ENCODE measurements around the gene RPL29. TPM values are rescaled to one million over a fixed set of nuclear protein-coding genes. Genes with fewer than 3 reads are reported as not detected.

Gene RPL29
- total RNA-seq, 2 experiments from 2014 or later = 1,199 to 1,266 TPM

- no peaks in the 10 kb centered on the region for H3K9me3 Mint-ChIP-seq (ENCODE audit: insufficient read depth)
- CTCF ChIA-PET = no interaction called here
- H3K4me1 Mint-ChIP-seq (ENCODE audit: low read depth) = peaks cover 13% of the 10 kb centered on the region
- DNase-seq (no peak), ATAC-seq (no peak)
- H3K27me3 Mint-ChIP-seq (ENCODE audit: low read depth) = peaks cover 40% of the 10 kb centered on the region
- POLR2A ChIA-PET = no interaction called here
- H3K36me3 Mint-ChIP-seq (ENCODE audit: low read depth) = no peaks in the 10 kb centered on the region
- H3K27ac Mint-ChIP-seq = no peak overlapping the region
- no peak overlapping the region for H3K4me3 Mint-ChIP-seq
Measured at GRCh38 chr3:51958603-51959521, 36.8 kb downstream of the RPL29 start.

DNA sequence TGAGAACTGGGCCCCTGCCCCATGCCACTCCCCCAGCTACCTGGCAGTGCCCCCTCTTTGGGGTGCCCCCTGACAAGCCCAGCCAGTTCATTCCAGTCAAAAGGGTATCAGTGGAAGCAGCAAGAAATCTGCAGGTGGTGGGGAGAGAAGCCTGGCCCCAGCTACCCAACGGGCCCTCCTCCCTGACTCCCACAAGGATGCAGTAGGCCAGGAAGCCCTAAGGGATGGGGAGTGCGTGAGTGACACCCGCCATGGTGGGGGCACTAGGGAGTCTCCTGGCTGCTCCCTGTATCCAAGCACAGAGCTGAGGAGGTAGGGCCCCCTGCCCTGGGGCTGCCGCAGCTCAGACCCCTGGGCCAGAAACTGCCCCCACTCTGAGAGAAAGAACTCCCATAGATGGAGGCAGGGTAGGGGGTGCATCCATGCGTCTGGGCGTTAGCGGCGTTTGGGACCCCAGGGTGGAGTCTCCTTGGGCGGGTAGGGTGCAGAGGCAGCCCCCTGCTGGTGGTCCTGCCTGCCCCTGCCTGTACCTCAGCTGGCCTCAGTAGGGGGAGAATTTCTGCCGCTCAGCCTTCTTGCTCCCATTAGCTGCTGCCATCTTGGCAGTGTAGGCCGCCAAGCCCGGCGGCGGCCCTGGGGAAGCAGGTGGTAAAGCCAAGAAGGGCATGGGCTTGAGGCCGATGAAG is 38.0 kb downstream of the RPL29 start:
- H3K4me3 Mint-ChIP-seq = no peak overlapping the region
- peaks cover 13% of the 10 kb centered on the region for H3K4me1 Mint-ChIP-seq (ENCODE audit: low read depth)
- POLR2A ChIA-PET = no interaction called here
- CTCF ChIA-PET = interaction anchor here (0.9 kb wide), 1 partner anchor 16 kb away, joined by 3 read pairs; the partner anchor contains the start of gene RRP9
- H3K9me3 Mint-ChIP-seq (ENCODE audit: insufficient read depth) = no peaks in the 10 kb centered on the region
- ATAC-seq (no peak), DNase-seq (no peak)
- H3K36me3 Mint-ChIP-seq (ENCODE audit: low read depth) = no peaks in the 10 kb centered on the region
- peaks cover 47% of the 10 kb centered on the region for H3K27me3 Mint-ChIP-seq (ENCODE audit: low read depth)
- no peak overlapping the region for H3K27ac Mint-ChIP-seq

- H3K27ac Mint-ChIP-seq = no peak overlapping the region
- no peaks in the 10 kb centered on the region for H3K36me3 Mint-ChIP-seq (ENCODE audit: low read depth)
- H3K4me3 Mint-ChIP-seq = no peak overlapping the region
- peak; percentile 38 for DNase-seq
- ATAC-seq = peak; percentile 70
- H3K4me1 Mint-ChIP-seq (ENCODE audit: low read depth) = peaks cover 13% of the 10 kb centered on the region
- ChIA-PET POLR2A (no interaction called here), CTCF (interaction anchor here (1.0 to 1.2 kb wide), 2 partner anchors 13 to 14 kb away, joined by 3 to 5 read pairs; partner anchors contain the start of gene RRP9)
- H3K27me3 Mint-ChIP-seq (ENCODE audit: low read depth) = peaks cover 43% of the 10 kb centered on the region
- no peaks in the 10 kb centered on the region for H3K9me3 Mint-ChIP-seq (ENCODE audit: insufficient read depth)
Measured at GRCh38 chr3:51955893-51956770, 39.6 kb downstream of the RPL29 start.

- Mint-ChIP-seq H3K4me3 (no peak within 1 kb of the TSS), H3K27ac (no peak within 1 kb of the TSS), H3K9me3 (ENCODE audit: insufficient read depth) (no peaks in the 10 kb centered on the region), H3K27me3 (ENCODE audit: low read depth) (peaks cover 43% of the 10 kb centered on the region), H3K36me3 (ENCODE audit: low read depth) (no peaks in the 10 kb centered on the region), H3K4me1 (ENCODE audit: low read depth) (peaks cover 13% of the 10 kb centered on the region)
- no peak for DNase-seq
- CTCF ChIA-PET = interaction anchor here (1.0 to 1.2 kb wide), 2 partner anchors 13 to 14 kb away, joined by 3 to 5 read pairs; partner anchors contain the start of gene RRP9
- POLR2A ChIA-PET = no interaction called here
- ATAC-seq = no peak
Measured at GRCh38 chr3:51955175-51955892, 40.4 kb downstream of the RPL29 start, which contains the start of gene GPR62. TSS of gene GPR62 (plus strand) at chr3:51955381. CDS start at chr3:51955653, 272 bp downstream.

DNA sequence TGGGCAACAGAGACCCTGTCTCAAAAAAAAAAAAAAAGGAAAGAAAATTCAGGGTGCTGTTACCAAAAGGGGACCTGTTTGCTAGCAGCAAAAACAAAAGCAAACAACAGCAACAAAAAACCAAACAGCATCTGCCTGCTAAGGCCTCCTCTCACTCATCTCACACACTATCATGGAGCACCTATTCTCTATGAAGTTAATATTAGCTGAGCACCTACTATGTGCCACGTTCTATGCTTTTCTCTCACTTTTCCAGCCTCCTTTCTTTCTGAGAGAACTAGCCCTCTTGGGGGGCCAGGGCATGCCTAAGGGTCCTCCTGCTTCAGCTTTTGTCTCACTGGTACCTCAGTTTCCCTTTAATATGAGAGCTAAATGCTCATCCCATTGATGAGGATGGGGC is 41.0 kb downstream of the RPL29 start:
- CTCF ChIA-PET = interaction anchor here (1.0 to 2.0 kb wide), 4 partner anchors 12 to 46 kb away, joined by 3 to 7 read pairs (median 4); partner anchors contain the start of gene RRP9
- POLR2A ChIA-PET = no interaction called here
- peaks cover 43% of the 10 kb centered on the region for H3K27me3 Mint-ChIP-seq (ENCODE audit: low read depth)
- no peak for DNase-seq
- H3K4me3 Mint-ChIP-seq = no peak overlapping the region
- no peak overlapping the region for H3K27ac Mint-ChIP-seq
- H3K9me3 Mint-ChIP-seq (ENCODE audit: insufficient read depth) = no peaks in the 10 kb centered on the region
- no peaks in the 10 kb centered on the region for H3K36me3 Mint-ChIP-seq (ENCODE audit: low read depth)
- H3K4me1 Mint-ChIP-seq (ENCODE audit: low read depth) = peaks cover 13% of the 10 kb centered on the region
- ATAC-seq = no peak

- Mint-ChIP-seq H3K27ac (no peak overlapping the region), H3K4me3 (no peak overlapping the region)
- POLR2A ChIA-PET = no interaction called here
Measured at GRCh38 chr3:51954105-51954504, 41.6 kb downstream of the RPL29 start.

GRCh38 chr3:51953445-51953844 is 42.2 kb downstream of the RPL29 start:
- ATAC-seq (no peak), DNase-seq (no peak)
- Mint-ChIP-seq H3K4me1 (ENCODE audit: low read depth) (peaks cover 13% of the 10 kb centered on the region), H3K27me3 (ENCODE audit: low read depth) (peaks cover 41% of the 10 kb centered on the region), H3K36me3 (ENCODE audit: low read depth) (no peaks in the 10 kb centered on the region), H3K9me3 (ENCODE audit: insufficient read depth) (no peaks in the 10 kb centered on the region), H3K4me3 (no peak overlapping the region), H3K27ac (no peak overlapping the region)
- POLR2A ChIA-PET = no interaction called here
- CTCF ChIA-PET = interaction anchor here (0.6 to 2.0 kb wide), 6 partner anchors 11 to 1221 kb away, joined by 3 to 7 read pairs (median 4); partner anchors contain the start of genes ABHD14B and RRP9

More at GRCh38 chr3:51954105-51954504, 41.6 kb downstream of the RPL29 start:
- Mint-ChIP-seq H3K36me3 (ENCODE audit: low read depth) (no peaks in the 10 kb centered on the region), H3K4me1 (ENCODE audit: low read depth) (peaks cover 13% of the 10 kb centered on the region), H3K27me3 (ENCODE audit: low read depth) (peaks cover 43% of the 10 kb centered on the region), H3K9me3 (ENCODE audit: insufficient read depth) (no peaks in the 10 kb centered on the region)
- DNase-seq = no peak
- ATAC-seq = no peak
- CTCF ChIA-PET = interaction anchor here (0.7 to 2.0 kb wide), 5 partner anchors 13 to 132 kb away, joined by 3 to 7 read pairs (median 4); partner anchors contain the start of genes ABHD14B and RRP9

- Mint-ChIP-seq H3K4me1 (ENCODE audit: low read depth) (peaks cover 2% of the 10 kb centered on the region), H3K36me3 (ENCODE audit: low read depth) (no peaks in the 10 kb centered on the region), H3K9me3 (ENCODE audit: insufficient read depth) (no peaks in the 10 kb centered on the region), H3K4me3 (no peak overlapping the region), H3K27ac (no peak overlapping the region), H3K27me3 (ENCODE audit: low read depth) (peaks cover 28% of the 10 kb centered on the region)
- DNase-seq (no peak), ATAC-seq (no peak)
- ChIA-PET POLR2A (interaction anchor here (0.6 kb wide), 1 partner anchor 94 kb away, joined by 3 read pairs; no protein-coding TSS in a partner anchor), CTCF (interaction anchor here (0.6 to 2.2 kb wide), 4 partner anchors 8 to 181 kb away, joined by 3 to 6 read pairs (median 4); partner anchors contain the start of genes ABHD14A, ABHD14B and RRP9)
Measured at GRCh38 chr3:51950899-51951298, 44.8 kb downstream of the RPL29 start.

- DNase-seq (no peak), ATAC-seq (no peak)
- CTCF ChIA-PET = no interaction called here
- H3K4me3 Mint-ChIP-seq = no peak overlapping the region
- no peaks in the 10 kb centered on the region for H3K36me3 Mint-ChIP-seq (ENCODE audit: low read depth)
- peaks cover 2% of the 10 kb centered on the region for H3K4me1 Mint-ChIP-seq (ENCODE audit: low read depth)
- H3K9me3 Mint-ChIP-seq (ENCODE audit: insufficient read depth) = no peaks in the 10 kb centered on the region
- no peak overlapping the region for H3K27ac Mint-ChIP-seq
- POLR2A ChIA-PET = no interaction called here
- H3K27me3 Mint-ChIP-seq (ENCODE audit: low read depth) = peaks cover 15% of the 10 kb centered on the region
Measured at GRCh38 chr3:51949121-51949520, 46.6 kb downstream of the RPL29 start.

DNA sequence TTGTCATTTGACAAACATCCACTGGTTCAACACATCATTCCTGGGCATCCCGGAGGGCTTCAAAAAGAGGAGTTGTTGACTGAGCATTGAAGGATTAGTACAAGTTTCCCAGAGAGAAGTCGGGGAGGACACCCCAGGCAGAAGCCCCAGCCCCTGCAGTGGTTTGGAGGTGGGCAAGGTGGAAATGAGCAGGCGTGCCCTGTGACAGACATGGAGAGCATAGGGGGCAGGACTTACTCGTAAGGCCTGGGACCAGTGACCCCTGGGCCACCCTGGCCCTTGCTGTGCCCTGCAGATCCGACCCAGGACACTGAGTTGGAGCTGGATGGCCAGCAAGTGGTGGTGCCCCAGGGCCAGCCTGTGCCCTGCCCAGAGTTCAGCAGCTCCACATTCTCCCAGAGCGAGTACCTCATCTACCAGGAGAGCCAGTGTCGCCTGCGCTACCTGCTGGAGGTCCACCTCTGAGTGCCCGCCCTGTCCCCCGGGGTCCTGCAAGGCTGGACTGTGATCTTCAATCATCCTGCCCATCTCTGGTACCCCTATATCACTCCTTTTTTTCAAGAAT is 47.6 kb downstream of the RPL29 start:
- H3K36me3 Mint-ChIP-seq (ENCODE audit: low read depth) = no peaks in the 10 kb centered on the region
- peaks cover 4% of the 10 kb centered on the region for H3K27me3 Mint-ChIP-seq (ENCODE audit: low read depth)
- H3K9me3 Mint-ChIP-seq (ENCODE audit: insufficient read depth) = no peaks in the 10 kb centered on the region
- ChIA-PET POLR2A (no interaction called here), CTCF (no interaction called here)
- no peak for ATAC-seq
- H3K27ac Mint-ChIP-seq = no peak overlapping the region
- DNase-seq = no peak
- no peak overlapping the region for H3K4me3 Mint-ChIP-seq
- H3K4me1 Mint-ChIP-seq (ENCODE audit: low read depth) = peaks cover 7% of the 10 kb centered on the region
